Colonic mucosa (tissue), 4 donors: ENCODE data around the gene ARHGEF10L. TPM values are rescaled to one million over a fixed set of nuclear protein-coding genes. Genes with fewer than 3 reads are reported as not detected.

Source experiments
- DNase-seq: peaks from one replicate; pipeline ENCODE4 v3.0.0-alpha.2; 2020
- H3K27ac ChIP-seq: fragments of 200-600 bp; one replicate; pipeline ENCODE4 v1.8.0; 2021
- H3K27me3 ChIP-seq: fragments of 200-600 bp; one replicate; pipeline ENCODE4 v1.8.0; 2021
- H3K36me3 ChIP-seq: fragments of 200-600 bp; one replicate; pipeline ENCODE4 v1.8.0; 2021
- H3K4me1 ChIP-seq: fragments of 200-600 bp; one replicate; pipeline ENCODE4 v1.8.0; 2021; ENCODE audit warnings: mild to moderate bottlenecking
- H3K4me3 ChIP-seq: fragments of 200-600 bp; one replicate; pipeline ENCODE4 v1.8.0; 2021
- H3K9ac ChIP-seq, 2 donors: one replicate each; pipeline ENCODE4 v1.7.0; 2013; ENCODE audit warnings: control low read depth in 2 of 2, low read depth in 2 of 2, low read length in 2 of 2
- H3K9me3 ChIP-seq: fragments of 200-600 bp; one replicate; pipeline ENCODE4 v1.8.0; 2021
- CTCF ChIP-seq: fragments of 200-600 bp; IDR thresholded peaks from one replicate; pipeline ENCODE4 v1.8.0; 2022; ENCODE audit warnings: antibody characterized with exemption, mild to moderate bottlenecking
- intact Hi-C: fragments of 100-400 bp; cut with DNase I; formaldehyde crosslinking; loops from one replicate; pipeline ENCODE4 v1.14.1; 2022
- total RNA-seq, 2 donors: library from RNA; stranded (reverse); fragmentation: NEBNext Ultra II Directional in 1 of 2; extraction: Animal tissue kit (Norgen Biotek cat#: 25700) in 1 of 2; gene quantifications; one replicate each; pipeline ENCODE4 v1.2.1, GENCODE V29; 2021
- donor health status: healthy.
- donor health status: DM: no; HTN: no; CAD: no.
- donor health status: DM: no; HTN: no; CAD: no.

Gene ARHGEF10L
- total RNA-seq, 2 donors from 2014 or later, result 77.5 to 133 TPM

DNA sequence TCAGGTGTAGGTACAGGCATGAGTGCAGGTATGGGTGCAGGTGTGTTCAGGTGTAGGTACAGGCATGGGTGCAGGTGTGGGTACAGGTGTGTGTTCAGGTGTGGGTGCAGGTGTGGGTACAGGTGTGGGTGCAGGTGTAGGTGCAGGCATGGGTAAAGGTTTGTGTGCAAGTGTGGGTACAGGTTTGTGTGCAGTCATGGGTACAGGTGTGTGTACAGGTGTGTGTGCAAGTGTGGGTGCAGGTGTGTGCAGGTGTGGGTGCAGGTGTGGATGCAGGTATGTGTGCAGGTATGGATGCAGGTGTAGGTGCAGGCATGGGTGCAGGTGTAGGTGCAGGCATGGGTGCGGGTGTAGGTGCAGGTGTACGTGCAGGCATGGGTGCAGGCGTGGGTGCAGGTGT is 136.2 kb downstream of the ARHGEF10L start:
- Histone ChIP-seq H3K27me3 (no peaks in the 10 kb centered on the region), H3K27ac (no peak overlapping the region), H3K4me3 (no peak overlapping the region), H3K36me3 (no peaks in the 10 kb centered on the region), H3K4me1 (no peaks in the 10 kb centered on the region), H3K9me3 (no peaks in the 10 kb centered on the region), H3K9ac (no peak overlapping the region)
- DNase-seq, result no peak
- no peak for TF ChIP-seq CTCF
- intact Hi-C loops, result no loop called here

DNA sequence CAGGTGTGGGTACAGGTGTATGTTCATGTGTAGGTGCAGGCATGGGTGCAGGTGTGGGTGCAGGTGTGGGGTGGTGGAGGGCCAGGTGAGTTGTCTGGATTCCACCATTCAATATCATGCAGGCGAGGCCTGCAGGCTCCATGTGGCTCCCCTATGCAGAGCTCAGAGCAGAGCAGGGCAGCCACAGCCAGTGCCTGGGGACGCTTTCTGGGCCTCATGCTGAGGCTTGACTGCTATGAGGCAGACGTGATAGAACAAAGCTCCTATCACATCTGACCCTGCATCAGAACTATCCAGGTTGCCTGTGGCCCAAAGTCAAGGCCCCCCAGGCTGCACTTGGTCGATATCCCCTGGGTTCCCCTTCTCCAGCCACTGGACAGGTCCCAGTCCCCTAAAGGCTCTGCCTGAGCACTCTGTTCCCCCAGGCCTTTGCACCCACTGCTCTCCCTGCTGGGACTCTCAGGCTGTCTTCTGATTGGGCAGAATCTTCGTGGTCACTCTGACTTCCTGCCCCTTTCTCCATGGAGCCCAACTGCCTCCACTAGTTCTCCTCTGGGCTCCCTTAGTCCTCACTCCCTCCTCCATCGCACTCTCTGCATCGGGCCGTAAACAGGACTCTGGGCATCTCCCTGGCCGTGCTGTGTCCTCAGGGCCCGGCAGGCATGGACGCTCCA is 137.0 kb downstream of the ARHGEF10L start:
- Histone ChIP-seq H3K9ac (no peak overlapping the region), H3K27ac (no peak overlapping the region), H3K36me3 (no peaks in the 10 kb centered on the region), H3K9me3 (no peaks in the 10 kb centered on the region), H3K4me1 (no peaks in the 10 kb centered on the region), H3K4me3 (no peak overlapping the region), H3K27me3 (no peaks in the 10 kb centered on the region)
- intact Hi-C loops, result no loop called here
- DNase-seq, result no peak
- TF ChIP-seq CTCF, result no peak

DNA sequence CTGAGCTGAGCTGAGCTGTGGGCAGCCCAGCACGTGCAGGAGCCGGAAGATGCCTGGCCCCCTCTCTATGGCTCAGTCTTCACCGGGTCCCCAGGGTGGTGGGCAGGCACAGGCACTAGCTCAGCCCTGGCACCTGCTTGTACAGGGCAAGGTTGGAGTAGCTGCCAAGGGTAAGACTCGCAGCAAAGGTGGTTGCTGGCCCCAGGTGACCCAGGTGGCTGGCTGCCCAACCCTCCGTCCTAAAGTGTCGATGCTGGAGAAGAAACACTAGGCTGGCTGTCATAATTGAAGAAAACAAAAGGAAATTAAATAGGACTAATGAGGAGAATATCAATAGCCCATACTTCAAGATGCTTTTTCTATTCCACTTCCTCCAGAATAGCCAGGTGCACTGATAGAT is 138.5 kb downstream of the ARHGEF10L start:
- intact Hi-C loops, result no loop called here
- no peak overlapping the region for H3K27ac ChIP-seq
- H3K4me1 ChIP-seq, result no peaks in the 10 kb centered on the region
- no peak overlapping the region for H3K4me3 ChIP-seq
- no peaks in the 10 kb centered on the region for H3K9me3 ChIP-seq
- no peak for DNase-seq
- no peaks in the 10 kb centered on the region for H3K27me3 ChIP-seq
- no peak for TF ChIP-seq CTCF
- no peaks in the 10 kb centered on the region for H3K36me3 ChIP-seq
- no peak overlapping the region for H3K9ac ChIP-seq

DNA sequence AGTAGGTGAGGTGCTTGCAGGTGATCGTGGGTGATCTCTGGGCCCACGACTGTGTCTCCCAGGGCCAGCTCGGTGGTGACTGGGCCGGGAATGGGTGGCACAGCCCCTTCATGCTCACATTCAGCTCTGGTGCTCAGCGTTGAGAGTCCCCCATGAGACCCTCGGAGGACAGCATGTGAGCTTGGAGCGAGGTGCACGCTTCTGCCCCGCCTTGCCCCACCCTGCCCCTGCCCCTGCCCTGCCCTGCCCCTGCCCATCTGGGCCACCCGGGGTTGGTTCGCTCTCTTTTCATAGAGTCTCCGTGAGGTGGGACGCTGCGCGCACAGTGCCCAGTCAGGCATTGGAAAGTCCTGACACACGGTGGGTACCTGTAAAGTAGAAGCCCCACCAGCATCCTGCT is 140.4 kb downstream of the ARHGEF10L start:
- TF ChIP-seq CTCF, result no peak
- DNase-seq, result no peak

GRCh38 chr1:17680308-17680707 is 140.8 kb downstream of the ARHGEF10L start:
- no peaks in the 10 kb centered on the region for H3K9me3 ChIP-seq
- H3K4me1 ChIP-seq, result no peaks in the 10 kb centered on the region
- H3K9ac ChIP-seq, result no peak overlapping the region
- no peaks in the 10 kb centered on the region for H3K36me3 ChIP-seq
- H3K27me3 ChIP-seq, result no peaks in the 10 kb centered on the region
- H3K27ac ChIP-seq, result no peak overlapping the region
- DNase-seq, result no peak
- no peak for TF ChIP-seq CTCF
- H3K4me3 ChIP-seq, result no peak overlapping the region
- intact Hi-C loops, result no loop called here

More for the DNA sequence above, 140.4 kb downstream of the ARHGEF10L start:
- Histone ChIP-seq H3K4me1 (no peaks in the 10 kb centered on the region), H3K36me3 (no peaks in the 10 kb centered on the region), H3K27ac (no peak overlapping the region), H3K4me3 (no peak overlapping the region), H3K27me3 (no peaks in the 10 kb centered on the region), H3K9ac (no peak overlapping the region), H3K9me3 (no peaks in the 10 kb centered on the region)
- intact Hi-C loops, result no loop called here
